Globus pallidus (tissue), 1 donor: ENCODE results near the gene SERPINE1.

Source experiments
- DNase-seq: peaks from one replicate; pipeline ENCODE4 v3.0.0-alpha.2; 2015; ENCODE audit warnings: low spot score

SERPINE1 gene

GRCh38 chr7:101170617-101171441 lies 43.9 kb downstream of the SERPINE1 start:
- no peak for DNase-seq

DNA sequence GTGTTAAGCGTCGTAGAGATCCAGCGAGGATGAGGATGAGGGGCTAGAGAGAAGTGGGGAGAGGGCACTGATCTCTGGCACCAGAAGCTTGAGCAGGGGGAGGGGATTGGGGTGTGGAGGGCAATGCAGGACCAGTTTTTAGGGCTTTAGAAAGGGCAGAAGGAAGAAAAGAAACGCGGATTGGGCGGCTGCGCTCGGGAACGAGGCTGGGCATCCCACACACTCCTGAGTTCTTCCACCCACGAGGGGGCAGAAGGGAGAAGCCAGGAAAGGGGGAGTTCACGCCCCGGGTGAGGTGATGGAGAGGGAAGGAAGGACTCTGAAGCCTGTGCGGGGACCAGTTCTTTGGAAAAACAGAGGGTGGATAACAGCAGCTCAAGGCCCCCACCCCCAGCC lies 44.5 kb downstream of the SERPINE1 start:
- no peak for DNase-seq

GRCh38 chr7:101172005-101172853 lies 45.3 kb downstream of the SERPINE1 start:
- DNase-seq = no peak

DNA sequence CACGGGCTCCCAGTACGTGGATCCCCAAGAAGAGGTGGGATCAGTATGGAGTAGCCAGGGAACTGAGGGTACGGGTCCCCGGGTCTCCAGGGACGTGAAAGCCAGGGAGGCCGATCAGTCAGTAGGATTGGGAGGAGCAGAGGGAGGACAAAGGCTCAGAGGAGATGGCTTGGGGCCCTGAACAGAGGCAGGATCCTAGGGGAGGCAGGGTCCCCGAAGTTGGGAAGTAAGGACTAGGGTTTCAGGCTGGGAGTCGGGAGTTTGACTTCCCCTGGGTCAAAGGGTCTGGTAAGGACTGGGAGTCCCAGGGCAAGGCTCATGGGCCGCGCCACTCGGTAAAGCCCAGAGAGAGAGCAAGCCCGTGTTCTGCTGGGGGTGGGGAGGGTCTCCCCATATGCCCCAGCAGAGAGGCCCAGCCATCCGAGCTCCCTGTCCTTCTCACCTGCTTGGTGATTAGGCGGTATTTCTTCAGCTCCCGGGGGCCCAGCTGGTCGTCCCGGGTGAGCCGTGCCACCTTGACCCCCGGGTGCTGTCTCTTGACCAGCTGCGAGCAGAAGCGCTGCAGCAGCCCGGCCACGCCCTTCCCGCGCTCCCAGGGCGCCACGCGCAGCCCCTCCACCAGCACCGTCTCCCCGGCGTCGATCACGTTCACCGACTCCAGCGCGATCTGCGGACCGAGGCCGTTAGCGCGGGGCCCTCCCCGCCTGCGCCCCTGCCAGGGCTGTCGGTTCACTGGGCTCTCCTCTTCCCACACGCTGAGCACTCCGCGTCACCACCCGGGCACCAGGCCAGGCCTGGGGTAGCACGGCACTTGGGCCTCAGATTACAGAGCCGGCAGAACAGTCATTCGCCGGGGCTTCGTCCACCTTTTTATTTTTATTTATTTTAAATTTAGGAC lies 46.2 kb downstream of the SERPINE1 start:
- DNase-seq = no peak

GRCh38 chr7:101173752-101174244 lies 46.9 kb downstream of the SERPINE1 start:
- no peak for DNase-seq

DNA sequence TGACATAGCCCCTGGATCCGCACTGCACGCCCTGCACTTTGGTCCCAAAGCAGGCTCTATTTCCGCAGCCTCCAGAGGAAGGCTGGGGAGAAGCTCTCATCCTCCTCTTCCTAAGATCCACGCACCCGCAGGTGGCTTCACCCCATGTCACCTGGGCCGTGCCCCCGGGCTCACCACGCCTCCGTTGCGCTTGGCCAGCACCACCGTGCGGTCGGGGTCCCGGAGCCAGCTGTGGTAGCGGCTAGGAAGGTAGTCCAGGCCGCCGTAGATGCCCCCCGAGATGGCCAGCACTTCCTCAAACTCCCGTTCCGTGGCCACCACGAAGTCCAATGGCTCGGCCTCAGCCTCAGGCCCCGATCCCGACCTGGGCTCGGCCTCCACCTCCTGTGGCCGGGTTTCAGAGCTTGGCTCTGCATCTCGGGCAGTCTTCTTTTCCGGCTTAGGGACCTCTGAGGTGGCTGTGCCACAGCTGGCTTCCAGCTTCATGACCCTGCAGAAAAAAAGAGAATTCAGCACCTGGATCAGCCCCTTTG lies 47.5 kb downstream of the SERPINE1 start:
- no peak for DNase-seq

- no peak for DNase-seq
Observed at GRCh38 chr7:101175664-101176063, 48.8 kb downstream of the SERPINE1 start.

GRCh38 chr7:101177644-101178043 lies 50.7 kb downstream of the SERPINE1 start:
- no peak for DNase-seq

DNA sequence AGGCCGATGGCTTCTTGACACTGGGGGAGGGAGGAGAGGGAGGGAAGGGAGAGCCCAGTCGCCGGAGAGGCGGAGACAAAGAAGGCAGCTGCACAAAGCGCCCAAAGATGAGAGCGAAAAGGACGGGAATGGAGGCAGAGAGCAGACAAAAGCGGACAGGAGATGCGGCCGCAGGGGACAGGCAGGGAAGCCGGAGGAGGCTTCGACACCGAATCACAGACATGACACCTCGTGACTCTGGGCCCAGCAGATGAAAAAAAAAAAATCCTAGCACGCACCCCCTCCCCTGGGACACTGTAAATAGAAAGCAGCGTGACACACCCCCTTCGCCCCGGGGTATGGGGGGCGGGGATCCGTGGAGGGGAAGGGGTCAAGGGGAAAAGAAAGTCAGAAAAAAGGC lies 52.2 kb downstream of the SERPINE1 start:
- DNase-seq = no peak

- no peak for DNase-seq
Observed at GRCh38 chr7:101179713-101180112, 52.8 kb downstream of the SERPINE1 start.

- no peak for DNase-seq
Observed at GRCh38 chr7:101180130-101180755, 53.3 kb downstream of the SERPINE1 start, which contains the start of gene NAT16. NAT16 (minus strand) TSS chr7:101180293; CDS start chr7:101174807, 5,486 bp downstream.

GRCh38 chr7:101185258-101185839 lies 58.4 kb downstream of the SERPINE1 start:
- DNase-seq = no peak

- no peak for DNase-seq
Observed at GRCh38 chr7:101186194-101186593, 59.3 kb downstream of the SERPINE1 start.

- no peak for DNase-seq
Observed at GRCh38 chr7:101186844-101187428, 60.0 kb downstream of the SERPINE1 start.
